ENCODE data around the gene EME1.

Gene EME1

DNA sequence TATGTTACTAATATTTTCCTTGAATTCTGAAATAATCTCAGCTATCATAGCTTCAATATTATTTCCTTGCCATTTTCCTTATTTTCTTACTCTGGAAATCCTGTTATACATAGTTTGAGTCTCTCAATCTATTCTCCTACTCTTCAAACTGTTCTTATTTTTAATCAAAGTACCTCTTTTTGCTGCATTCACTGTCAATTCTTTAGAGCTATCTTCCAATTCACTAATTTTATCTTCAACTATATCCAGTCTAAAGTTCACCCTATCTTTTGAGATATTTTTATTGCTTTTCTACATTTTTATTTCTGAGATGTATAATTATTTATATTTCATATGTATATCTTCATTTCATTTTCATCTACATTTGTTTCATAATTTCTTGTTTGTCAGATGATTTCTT, 34.4 kb upstream of the EME1 start:
- no peak for DNase-seq
- Histone ChIP-seq H3K4me1 (ENCODE audit: low read length) (no peaks in the 10 kb centered on the region), H3F3A (ENCODE audit: insufficient read depth, low read length) (no peaks in the 10 kb centered on the region), H4K20me1 (ENCODE audit: insufficient read depth, low read length) (no peaks in the 10 kb centered on the region), H2AFZ (ENCODE audit: low read length) (no peak overlapping the region), H3K4me2 (ENCODE audit: low read depth, low read length) (no peak overlapping the region), H3K27me3 (replicated peaks; ENCODE audit: insufficient read depth, low read length) (no peaks in the 10 kb centered on the region; the same call in 1 of the 2 replicates), H3K9me2 (replicated peaks; ENCODE audit: insufficient read depth, low read length) (no peaks in the 10 kb centered on the region), H3K9me3 (replicated peaks; ENCODE audit: insufficient read depth, low read length) (no peaks in the 10 kb centered on the region), H3K9ac (ENCODE audit: low read length) (no peak overlapping the region), H3K4me3 (ENCODE audit: low read length) (no peak overlapping the region), H3K27ac (ENCODE audit: low read length) (no peak overlapping the region), H3K79me2 (ENCODE audit: low read length) (no peaks in the 10 kb centered on the region), H3K36me3 (replicated peaks; ENCODE audit: insufficient read depth, low read length) (no peaks in the 10 kb centered on the region)
- TF ChIP-seq EZH2phosphoT487 (IDR thresholded peaks at IDR 0.05; ENCODE audit: low read length) (no peak), EZH2 (optimal IDR thresholded peaks at IDR 0.05; ENCODE audit: low read depth, low read length) (no peak)
- TF ChIP-seq, protein P1, sequence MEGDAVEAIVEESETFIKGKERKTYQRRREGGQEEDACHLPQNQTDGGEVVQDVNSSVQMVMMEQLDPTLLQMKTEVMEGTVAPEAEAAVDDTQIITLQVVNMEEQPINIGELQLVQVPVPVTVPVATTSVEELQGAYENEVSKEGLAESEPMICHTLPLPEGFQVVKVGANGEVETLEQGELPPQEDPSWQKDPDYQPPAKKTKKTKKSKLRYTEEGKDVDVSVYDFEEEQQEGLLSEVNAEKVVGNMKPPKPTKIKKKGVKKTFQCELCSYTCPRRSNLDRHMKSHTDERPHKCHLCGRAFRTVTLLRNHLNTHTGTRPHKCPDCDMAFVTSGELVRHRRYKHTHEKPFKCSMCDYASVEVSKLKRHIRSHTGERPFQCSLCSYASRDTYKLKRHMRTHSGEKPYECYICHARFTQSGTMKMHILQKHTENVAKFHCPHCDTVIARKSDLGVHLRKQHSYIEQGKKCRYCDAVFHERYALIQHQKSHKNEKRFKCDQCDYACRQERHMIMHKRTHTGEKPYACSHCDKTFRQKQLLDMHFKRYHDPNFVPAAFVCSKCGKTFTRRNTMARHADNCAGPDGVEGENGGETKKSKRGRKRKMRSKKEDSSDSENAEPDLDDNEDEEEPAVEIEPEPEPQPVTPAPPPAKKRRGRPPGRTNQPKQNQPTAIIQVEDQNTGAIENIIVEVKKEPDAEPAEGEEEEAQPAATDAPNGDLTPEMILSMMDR (IDR thresholded peaks at IDR 0.05; ENCODE audit: low read length): no peak

DNA sequence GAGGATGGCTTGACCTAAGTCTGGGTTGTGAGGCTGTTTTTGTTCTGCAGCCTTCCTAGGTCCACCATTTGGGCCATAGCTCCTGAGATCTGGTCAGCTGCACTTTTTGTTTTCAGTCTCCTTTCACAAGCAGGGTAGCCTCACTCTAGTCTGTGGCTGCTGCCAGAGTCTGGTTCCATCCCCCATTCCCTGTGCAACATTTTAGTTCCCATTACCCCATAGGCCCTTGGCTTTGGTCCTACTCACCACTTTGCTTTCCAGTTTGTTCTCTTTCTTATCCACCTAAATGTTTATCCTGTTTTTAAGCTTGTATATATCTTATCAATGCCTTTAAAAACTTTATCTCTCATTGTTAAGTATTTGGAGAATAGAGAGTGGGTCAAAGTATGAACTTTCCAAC, 33.6 kb upstream of the EME1 start:
- Histone ChIP-seq H3K9ac (ENCODE audit: low read length) (no peak overlapping the region), H3K4me1 (ENCODE audit: low read length) (no peaks in the 10 kb centered on the region), H3K4me3 (ENCODE audit: low read length) (no peak overlapping the region), H3K27ac (ENCODE audit: low read length) (no peak overlapping the region), H3K79me2 (ENCODE audit: low read length) (no peaks in the 10 kb centered on the region), H2AFZ (ENCODE audit: low read length) (no peak overlapping the region), H4K20me1 (ENCODE audit: insufficient read depth, low read length) (no peaks in the 10 kb centered on the region), H3F3A (ENCODE audit: insufficient read depth, low read length) (no peaks in the 10 kb centered on the region), H3K4me2 (ENCODE audit: low read depth, low read length) (no peak overlapping the region), H3K9me2 (replicated peaks; ENCODE audit: insufficient read depth, low read length) (no peaks in the 10 kb centered on the region), H3K27me3 (replicated peaks; ENCODE audit: insufficient read depth, low read length) (no peaks in the 10 kb centered on the region; the same call in 1 of the 2 replicates), H3K9me3 (replicated peaks; ENCODE audit: insufficient read depth, low read length) (no peaks in the 10 kb centered on the region), H3K36me3 (replicated peaks; ENCODE audit: insufficient read depth, low read length) (no peaks in the 10 kb centered on the region)
- TF ChIP-seq EZH2phosphoT487 (IDR thresholded peaks at IDR 0.05; ENCODE audit: low read length): no peak
- TF ChIP-seq, protein P1 (IDR thresholded peaks at IDR 0.05; ENCODE audit: low read length): no peak
- TF ChIP-seq EZH2 (optimal IDR thresholded peaks at IDR 0.05; ENCODE audit: low read depth, low read length): no peak
- DNase-seq: no peak

GRCh38 chr17:50344731-50345365, 28.2 kb upstream of the EME1 start:
- no peak overlapping the region for H3K9ac ChIP-seq (ENCODE audit: low read length)
- H4K20me1 ChIP-seq (ENCODE audit: insufficient read depth, low read length): no peaks in the 10 kb centered on the region
- no peaks in the 10 kb centered on the region for H3K36me3 ChIP-seq (replicated peaks; ENCODE audit: insufficient read depth, low read length)
- TF ChIP-seq EZH2phosphoT487 (IDR thresholded peaks at IDR 0.05; ENCODE audit: low read length) (no peak), EZH2 (optimal IDR thresholded peaks at IDR 0.05; ENCODE audit: low read depth, low read length) (no peak)
- TF ChIP-seq, protein P1 (IDR thresholded peaks at IDR 0.05; ENCODE audit: low read length): no peak
- no peak overlapping the region for H3K4me3 ChIP-seq (ENCODE audit: low read length)
- no peaks in the 10 kb centered on the region for H3K4me1 ChIP-seq (ENCODE audit: low read length)
- no peaks in the 10 kb centered on the region for H3F3A ChIP-seq (ENCODE audit: insufficient read depth, low read length)
- DNase-seq: no peak
- H3K9me3 ChIP-seq (replicated peaks; ENCODE audit: insufficient read depth, low read length): no peaks in the 10 kb centered on the region
- no peak overlapping the region for H3K27ac ChIP-seq (ENCODE audit: low read length)
- no peak overlapping the region for H3K4me2 ChIP-seq (ENCODE audit: low read depth, low read length)
- H3K27me3 ChIP-seq (replicated peaks; ENCODE audit: insufficient read depth, low read length): peaks cover 4% of the 10 kb centered on the region; the same call in 1 of the 2 replicates
- no peaks in the 10 kb centered on the region for H3K9me2 ChIP-seq (replicated peaks; ENCODE audit: insufficient read depth, low read length)
- peak overlapping the region; percentile 99; the same call in 1 of the 2 replicates for H2AFZ ChIP-seq (ENCODE audit: low read length)
- peaks cover 13% of the 10 kb centered on the region for H3K79me2 ChIP-seq (ENCODE audit: low read length)
